ENCODE results near the gene ASAP3.
"Not testable (repeated sequence)": the region's sequence is repeated elsewhere in the genome, so short reads cannot be mapped to it uniquely, and the experiment has no call there.

The ASAP3 gene

DNA sequence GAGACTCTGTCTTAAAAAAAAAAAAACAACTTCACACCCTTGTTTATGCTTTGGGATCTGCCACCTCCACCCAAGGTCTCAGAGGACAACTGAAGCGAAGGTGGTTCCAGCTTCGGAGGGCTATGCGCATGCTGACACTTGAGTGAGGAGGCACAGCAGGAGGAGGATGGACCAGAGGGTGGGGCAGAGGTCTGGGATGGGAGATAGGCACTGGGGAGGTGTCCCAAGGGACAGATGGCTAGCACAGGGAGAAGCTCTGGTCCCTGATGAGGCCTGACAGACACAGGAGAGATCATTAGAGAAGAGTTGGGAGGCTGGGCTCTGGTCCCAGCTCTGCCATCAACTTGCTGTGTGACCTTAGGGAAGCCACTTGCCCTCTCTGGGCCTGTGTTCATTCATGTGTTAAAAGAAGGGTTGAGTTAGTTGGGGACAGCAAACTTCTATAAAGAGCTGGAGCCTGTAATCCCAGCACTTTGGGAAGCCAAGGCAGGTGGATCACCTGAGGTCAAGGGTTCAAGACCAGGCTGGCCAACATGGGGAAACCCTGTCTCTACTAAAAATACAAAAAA, 30.2 kb upstream of the ASAP3 start:
- no peak for DNase-seq

DNA sequence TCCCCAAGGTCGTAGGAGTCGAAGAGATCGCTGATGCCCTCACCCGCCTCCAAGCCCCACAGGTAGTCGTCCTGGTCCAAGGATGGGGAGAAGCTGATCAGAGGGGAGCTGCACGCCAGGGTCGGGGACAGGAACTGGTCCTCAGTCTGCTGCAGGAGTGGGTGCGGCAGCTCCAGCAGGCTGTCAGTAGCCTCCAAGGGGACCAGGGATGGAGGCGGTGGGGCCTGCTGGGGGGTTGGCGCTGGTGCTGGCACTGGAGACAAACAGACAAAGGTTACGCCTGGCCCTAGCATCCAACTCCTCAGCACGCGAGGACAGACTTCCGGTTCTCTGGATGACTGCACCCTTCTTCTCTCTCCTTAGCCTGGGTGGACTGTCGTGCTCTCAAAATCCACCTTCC, 25.9 kb upstream of the ASAP3 start:
- no peak for DNase-seq

DNA sequence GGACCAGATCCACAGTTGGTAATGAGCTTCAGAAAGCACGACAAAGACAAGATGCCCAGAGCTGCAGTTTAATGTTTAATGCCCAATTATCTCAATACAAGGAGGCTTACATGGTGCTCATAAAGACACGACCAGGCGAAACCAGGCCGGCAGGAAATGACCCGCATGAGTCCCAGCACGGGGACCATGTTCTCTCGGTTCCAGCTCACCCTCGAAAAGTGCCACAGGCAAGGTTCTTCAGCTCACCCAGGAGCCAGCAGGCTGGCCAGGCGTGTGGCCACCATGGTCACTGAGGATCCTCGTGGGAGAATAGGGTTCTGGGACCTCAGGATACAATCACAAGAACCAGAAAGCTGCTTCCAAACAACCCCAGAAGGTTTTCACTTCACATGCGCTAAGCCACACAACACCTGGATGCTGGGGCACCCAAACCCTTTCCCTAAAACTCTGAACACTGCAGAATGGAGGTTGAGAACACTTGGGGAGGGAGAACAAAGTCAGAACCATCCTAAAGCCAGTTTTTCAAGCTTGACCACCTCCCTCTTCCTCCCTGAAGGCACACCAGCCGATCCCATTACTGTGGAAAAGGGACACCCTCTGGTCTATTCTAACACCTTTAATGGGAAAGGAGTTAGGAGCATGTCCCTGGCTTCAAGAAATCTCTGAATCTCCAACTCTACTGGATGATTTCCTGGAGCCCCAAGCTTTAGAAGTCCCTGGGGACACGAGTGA, 22.6 kb upstream of the ASAP3 start:
- no peak for DNase-seq

DNA sequence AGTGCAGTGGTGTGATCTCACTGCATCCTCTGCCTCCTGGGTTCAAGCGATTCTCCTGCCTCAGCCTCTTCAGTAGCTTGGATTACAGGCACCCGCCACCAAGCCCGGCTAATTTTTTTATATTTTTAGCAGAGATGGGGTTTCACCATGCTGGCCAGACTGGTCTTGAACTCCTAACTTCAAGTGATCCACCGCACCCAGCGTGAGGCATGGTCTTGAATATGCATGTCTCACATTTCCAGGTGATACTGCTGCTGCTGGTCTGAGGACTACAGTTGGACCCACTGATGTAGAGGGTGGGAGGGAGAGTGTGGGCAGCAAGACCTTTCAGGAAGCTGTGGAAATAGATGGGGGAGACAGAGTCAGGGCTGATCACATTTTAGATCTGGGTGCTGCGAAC, 21.9 kb upstream of the ASAP3 start:
- DNase-seq = no peak

DNA sequence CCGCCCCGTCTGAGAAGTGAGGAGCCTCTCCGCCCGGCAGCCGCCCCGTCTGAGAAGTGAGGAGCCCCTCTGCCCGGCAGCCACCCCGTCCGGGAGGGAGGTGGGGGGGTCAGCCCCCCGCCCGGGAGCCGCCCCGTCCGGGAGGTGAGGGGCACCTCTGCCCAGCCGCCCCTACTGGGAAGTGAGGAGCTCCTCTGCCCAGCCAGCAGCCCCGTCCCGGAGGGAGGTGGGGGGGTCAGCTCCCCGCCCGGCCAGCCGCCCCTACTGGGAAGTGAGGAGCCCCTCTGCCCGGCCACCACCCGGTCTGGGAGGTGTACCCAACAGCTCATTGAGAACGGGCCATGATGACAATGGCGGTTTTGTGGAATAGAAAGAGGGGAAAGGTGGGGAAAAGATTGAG, 20.2 kb upstream of the ASAP3 start:
- not testable (repeated sequence) for DNase-seq

DNA sequence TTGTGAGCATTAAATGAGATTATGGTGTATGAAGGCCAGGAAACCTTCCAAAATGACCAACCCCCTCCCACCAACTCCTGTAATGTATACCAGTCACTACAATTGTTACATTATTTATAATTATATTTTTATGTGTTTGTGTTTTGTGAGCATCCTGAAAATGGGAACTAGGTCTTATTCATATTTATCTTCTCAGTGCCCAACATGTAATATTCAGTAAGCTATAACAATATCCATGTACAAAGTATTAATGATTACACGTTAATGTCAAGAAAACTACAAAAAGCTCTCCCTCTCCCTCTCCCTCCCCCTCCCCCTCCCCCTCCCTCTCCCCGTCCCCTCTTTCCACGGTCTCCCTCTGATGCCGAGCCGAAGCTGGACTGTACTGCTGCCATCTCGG, 19.0 kb upstream of the ASAP3 start:
- no peak for DNase-seq

DNA sequence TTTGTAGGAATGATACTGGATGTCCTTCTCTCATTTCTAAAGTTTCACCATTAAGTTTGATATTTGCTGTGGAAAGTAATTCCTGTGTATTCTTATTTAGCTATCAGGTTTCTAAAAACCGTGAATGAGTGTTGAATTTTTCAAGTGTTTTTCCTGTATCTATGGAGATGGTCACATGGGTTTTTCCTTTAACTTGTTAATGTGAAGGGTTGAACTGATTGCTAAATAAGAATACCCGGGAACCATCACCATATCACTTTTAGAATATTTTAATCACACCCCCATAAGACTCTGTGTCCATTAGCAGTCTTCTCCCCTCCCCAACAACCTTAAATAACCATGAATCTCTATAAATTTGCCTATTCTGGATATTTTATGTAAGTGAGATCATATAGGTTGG, 16.5 kb upstream of the ASAP3 start:
- DNase-seq = no peak

DNA sequence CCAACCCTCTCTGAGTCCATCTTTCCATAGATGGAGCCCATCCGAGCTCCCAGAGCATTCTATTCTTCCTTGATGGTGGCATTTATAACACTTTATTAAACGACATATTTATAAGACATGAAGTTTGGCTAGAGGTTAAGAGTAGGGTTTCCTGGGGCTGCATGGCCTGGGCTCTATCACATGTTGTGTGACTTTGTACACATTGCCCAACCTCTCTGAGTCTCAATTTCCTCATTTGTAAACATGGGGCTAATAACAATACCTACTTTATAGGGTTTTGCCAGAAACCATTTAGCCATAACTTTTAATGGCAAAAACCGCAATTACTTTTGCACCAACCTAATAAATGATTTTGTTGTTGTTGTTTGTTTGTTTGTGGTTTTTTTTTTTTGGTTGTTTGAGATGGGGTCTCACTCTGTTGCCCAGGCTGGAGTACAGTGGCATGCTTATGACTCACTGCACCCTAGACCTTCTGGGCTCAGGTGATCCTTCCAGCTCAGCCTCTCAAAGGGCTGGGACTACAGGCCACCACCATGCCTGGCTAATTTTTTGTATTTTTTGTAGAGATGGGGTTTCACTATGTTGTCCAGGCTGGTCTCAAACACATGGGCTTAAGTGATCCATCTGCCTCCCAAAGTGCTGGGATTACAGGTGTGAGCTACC, 13.9 kb upstream of the ASAP3 start:
- no peak for DNase-seq

DNA sequence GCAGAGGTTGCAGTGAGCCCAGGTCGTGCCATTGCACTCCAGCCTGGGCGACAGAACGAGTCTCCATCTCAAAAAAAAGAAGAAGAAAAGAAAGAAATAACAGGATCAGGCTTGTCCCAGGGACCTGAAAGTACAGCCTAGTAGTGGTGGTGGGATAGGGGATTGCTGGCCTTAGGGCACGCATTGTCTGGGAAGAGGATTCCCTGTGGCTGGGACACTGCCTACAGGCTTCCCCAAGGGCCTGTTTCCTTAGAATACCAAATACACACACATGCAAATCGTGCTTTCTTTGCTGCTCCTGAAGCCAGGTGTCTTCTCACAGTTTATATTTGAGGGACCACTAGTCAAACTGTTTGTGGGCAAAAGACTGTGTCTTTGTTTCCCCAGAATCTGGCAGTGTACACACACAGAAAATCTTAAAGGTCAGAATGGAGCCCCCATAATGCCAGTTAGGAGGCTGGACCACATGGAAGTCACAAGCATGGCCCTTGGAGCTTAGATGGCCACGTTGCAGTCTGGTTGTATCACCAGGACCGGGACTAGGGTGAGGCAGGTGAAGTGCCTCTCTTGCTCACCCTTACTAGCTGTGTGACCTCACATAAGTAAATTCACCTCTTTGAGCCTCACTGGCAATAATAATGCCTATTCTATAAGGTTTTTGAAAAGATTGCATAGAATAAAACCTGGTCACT, 12.7 kb upstream of the ASAP3 start:
- no peak for DNase-seq

DNA sequence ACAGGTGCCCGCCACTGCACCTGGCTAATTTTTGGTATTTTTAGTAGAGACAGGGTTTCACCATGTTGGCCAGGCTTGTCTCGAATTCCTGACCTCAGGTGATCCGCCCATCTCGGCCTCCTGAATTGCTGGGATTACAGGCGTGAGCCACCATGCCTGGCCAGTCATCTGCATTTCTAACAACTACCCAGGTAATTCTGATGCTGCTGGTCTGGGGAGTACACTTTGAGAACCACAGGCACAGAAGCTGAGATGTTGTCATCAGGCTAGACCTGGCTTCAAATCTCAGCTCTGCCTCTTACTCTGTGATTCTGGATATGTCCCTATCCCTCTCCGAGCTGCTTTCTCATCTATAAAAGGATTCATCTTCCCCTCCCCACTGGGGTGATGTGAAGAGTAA, 10.9 kb upstream of the ASAP3 start:
- DNase-seq = not testable (repeated sequence)

DNA sequence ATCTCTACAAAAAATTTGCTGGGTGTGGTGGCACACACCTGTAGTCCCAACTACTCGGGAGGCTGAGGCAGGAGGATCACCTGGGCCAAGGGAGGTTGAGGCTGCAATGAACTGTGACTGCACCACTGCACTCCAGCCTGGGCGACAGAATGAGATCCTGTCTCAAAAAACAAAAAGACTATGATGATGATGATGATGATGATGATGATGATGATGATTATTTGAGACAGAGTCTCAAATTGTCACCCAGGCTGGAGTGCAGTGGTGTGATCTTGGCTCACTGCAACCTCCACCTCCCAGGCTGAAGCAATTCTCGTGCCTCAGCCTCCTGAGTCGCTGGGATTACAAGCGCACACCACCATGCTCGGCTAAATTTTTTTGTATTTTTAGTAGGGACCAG, 8.8 kb upstream of the ASAP3 start:
- DNase-seq = not testable (repeated sequence)

DNA sequence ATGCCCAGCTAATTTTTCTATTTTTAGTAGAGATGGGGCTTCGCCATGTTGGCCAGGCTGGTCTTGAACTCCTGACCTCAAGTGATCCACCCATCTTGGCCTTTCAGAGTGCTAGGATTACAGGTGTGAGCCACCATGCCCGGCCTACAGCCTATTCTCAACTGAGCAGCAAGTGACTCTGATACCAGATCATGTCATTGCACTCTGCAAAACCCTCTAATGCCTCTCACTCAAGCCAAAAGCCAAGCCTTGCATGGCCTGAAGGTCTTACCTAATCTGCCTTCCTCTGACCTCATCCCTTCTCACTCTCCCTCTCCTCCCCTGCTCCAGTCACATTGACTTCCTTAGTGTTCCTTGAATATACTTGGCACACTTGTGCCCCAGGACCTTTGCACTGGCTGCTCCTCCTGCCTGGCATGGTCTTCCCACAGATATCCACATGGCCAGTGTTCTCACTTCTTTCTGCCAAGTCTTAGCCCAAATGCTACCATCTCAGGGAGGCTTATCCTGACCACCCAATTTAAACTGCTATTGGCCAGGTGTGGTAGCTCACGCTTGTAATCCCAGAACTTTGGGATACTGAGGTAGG, 8.2 kb upstream of the ASAP3 start:
- DNase-seq = no peak

DNA sequence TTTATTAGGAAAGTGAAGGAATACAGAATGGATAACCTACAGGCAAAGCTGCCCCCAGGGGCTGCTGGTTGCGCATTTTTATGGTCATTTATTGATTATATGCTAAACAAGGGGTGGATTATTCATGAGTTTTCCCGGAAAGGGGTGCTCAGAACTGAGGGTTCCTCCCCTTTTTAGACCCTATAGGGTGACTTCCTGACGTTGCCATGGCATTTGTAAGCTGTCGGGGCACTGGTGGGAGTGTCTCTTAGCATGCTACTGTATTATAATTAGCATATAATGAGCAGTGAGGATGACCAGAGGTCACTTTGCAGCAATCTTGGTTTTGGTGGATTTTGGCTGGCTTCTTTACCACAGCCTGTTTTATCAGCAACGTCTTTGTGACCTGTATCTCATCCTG, 5.9 kb upstream of the ASAP3 start:
- DNase-seq = no peak

DNA sequence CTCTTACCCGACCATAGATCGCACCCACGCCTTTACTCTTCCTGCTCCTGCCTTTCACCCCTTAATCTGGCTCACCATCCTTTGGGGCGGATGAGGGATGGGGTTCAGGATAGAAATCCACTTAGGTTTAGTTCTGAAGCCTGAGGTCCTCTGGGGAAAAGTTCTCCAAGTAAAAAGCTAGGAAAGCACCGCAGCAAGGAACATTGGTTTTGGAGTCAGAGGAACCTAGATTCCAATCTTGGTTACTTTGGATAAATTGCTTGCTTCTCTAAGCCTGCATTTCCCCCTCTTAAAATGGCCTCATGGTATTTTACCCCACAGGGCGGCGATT, 988 bp upstream of the ASAP3 start:
- no peak for DNase-seq

DNA sequence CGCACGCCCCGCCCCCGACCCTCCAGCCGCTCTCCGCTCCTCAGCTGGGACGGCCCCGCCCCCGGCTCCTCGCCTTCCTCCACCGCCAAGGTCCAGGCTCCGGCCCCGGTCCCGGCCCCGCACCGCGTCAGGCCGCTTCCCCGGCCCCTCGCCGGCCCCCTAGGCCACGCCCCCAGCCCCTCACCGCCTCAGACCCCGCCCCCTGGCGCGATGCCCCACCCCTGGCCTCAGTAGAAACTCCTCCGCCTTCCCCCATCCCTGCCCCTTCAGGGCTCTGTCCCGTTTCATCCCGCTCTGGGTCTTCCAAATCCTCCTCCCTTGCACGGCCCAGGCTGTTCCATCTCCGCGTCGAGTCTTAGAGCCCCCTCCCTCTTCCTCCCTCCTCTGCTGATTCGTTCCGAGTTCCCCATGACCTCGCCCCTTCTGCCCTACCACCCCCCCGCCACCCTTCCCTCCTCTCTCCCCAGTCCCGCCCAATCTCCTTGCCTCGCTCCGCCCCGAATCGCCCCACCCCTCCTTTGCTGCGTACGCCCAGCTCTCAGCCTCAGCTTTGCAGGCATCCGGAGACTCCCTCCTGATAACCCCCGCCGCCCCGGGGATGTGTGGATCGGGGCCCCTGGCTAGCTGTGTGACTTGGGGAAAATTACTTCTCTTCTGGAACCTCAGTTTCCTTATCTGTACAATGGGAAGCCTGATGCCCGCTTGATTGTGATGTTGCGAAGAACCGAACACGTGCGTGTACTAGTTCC, 448 bp upstream of the ASAP3 start:
- peak; percentile 94 for DNase-seq

DNA sequence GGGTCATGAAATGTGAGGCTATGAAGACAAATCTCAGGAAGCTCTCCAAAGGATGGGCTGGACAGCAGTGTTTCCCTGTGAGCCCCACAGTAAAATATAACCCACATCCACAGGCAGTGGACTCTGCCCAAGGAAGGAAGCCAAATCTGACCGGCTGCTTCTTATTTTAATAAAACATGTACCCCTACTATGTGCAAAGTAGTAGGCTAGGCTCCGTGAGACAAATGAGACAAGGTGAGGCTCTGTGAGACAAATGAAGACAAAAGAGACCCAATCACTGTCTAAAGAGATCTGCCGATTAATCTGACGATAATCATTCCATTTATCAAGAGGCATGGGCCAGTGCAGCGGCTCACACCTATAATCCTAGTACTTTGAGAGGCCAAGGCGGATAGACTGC, 2.1 kb downstream of the ASAP3 start:
- no peak for DNase-seq

DNA sequence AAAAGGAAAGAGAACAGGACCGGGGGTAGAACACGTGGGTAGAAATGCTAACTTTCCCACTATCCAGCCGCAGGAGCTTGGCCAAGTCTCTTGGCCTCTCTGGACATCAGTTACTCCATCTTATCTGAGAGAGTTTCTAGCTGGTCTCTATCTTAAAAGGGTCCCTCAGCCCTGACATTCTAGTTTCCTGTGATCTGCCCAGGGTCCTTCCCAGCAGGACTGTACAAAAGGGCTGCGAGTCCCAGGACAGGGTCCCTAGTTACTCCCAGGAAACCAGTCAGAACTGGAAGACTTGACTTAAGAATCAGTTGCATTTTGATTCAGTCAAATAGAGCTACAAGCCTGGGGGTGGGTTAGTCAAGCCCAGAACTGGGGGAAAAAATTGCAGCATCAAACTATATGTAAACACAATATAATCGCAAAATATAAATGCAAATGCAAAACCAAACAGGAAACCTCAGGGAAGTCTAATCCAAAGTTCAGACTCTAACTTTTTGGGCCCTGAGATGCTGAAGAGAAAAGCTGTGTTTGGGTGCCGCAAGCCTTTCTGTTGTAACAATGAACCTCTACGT, 2.9 kb downstream of the ASAP3 start:
- DNase-seq = no peak

DNA sequence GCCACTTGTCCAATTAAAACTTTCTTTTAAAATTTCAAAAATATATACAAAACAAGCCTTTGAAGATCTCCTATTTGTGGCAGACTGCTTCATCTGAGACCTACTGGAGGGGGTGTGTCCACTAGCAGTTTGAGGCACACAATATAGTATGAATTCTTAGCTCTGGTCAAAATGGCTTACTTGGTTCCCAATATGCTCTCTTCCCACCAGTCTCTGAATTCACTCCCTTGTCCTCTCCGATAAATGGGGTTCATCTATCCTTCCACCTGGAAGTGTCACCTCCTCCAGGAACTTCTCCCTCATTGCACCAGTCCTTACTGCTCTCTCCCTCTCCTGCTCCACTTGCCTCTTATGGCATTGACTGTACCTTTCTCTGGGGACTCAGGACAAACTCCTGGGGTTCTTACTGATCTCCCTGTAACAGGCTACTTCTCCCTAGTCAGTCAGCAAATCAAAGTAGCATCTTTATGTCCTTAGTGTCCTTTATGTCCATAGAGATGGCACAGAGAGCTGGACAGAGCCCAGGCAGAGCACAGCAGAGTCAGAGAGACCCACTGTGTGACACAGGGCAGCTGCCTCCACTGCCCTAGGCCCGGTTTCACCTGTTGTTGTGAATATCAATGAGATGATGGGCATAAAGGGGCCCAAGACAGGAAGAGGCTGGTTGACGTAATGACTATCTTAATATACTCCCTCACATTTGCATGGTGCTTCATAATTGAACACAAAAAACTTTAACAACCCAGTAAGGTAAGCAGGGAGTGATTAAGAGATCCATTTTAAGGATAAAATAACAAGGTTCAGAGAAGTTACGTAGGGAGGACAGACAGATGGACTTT, 3.6 kb downstream of the ASAP3 start:
- DNase-seq = no peak

DNA sequence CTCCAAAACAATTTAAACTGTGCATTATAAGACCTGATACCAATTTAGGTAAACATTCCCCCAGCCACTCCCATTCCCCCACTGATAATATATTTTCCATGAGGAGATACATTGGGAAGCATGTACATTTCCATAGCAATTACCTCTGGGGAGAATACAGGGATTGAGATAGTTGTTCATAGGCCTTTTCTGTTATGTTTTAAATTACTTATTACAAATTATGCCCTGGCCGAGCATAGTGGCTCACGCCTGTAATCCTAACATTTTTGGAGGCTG, 4.4 kb downstream of the ASAP3 start:
- no peak for DNase-seq

DNA sequence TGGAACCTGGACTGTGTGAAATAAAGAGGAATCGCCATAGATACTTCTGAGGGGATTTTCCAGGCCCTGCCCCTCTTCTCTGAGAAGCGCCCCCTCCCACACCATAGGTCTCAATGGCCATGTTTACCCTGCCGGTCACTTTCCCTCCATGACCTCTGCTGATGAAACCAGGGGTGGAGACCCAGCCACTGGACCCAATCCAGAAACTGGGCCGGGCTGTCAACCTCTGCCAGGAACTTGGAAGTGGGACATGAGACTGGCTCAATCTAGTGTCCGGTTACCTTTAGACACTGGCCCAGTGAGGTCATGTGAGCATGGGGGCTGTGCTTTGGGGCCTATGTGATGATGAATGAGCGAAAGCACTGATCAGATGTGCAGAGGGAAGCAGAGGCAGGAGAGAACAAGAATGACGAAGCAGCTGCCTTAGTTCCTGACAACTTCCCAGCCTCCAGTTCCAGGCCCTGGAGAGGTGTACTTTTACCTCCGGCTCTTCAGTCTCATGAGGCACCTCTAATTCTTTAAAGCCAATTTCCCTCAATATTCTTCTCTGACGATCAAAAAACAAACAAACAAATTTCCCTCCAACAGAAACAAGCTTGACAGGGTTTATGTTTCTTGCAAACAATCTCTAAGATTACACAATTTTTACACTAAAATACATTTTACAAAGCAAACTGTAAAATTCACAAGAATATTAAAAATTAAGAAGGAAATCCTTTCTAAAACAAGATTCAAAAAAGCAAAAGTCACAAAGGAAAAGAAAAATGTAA, 4.9 kb downstream of the ASAP3 start:
- no peak for DNase-seq

Data from activated CD8-positive, alpha-beta memory T cell treated with anti-CD3 and anti-CD28 coated beads for 24 hours (primary cell).